Testis (tissue), 3 donors: ENCODE measurements around the gene TBKBP1. TPM values are rescaled to one million over a fixed set of nuclear protein-coding genes. Genes with fewer than 3 reads are reported as not detected.

ENCODE experiments used
- DNase-seq: peaks from one replicate; pipeline ENCODE4 v3.0.0-alpha.2; 2019
- H3K27ac ChIP-seq, 2 donors: fragments of 200-600 bp; sonication (generic); one replicate each; pipeline ENCODE4 v1.5.1; 2019
- H3K27me3 ChIP-seq: fragments of 200-600 bp; sonication (generic); one replicate; pipeline ENCODE4 v1.5.1; 2019
- H3K36me3 ChIP-seq: fragments of 200-600 bp; sonication (generic); one replicate; pipeline ENCODE4 v1.5.1; 2017; ENCODE audit warnings: low read depth; ENCODE audit errors: missing control alignments
- H3K4me1 ChIP-seq: fragments of 200-600 bp; sonication (generic); one replicate; pipeline ENCODE4 v1.5.1; 2019
- H3K4me3 ChIP-seq, 2 donors: fragments of 200-600 bp; sonication (generic); one replicate each; pipeline ENCODE4 v1.5.1; 2017 to 2019
- H3K9me3 ChIP-seq: fragments of 200-600 bp; sonication (generic); one replicate; pipeline ENCODE4 v1.5.1; 2017
- POLR2A ChIP-seq: fragments of 450-650 bp; IDR thresholded peaks from one replicate; pipeline ENCODE4 v1.6.1; 2017; ENCODE audit warnings: antibody characterized with exemption, mild to moderate bottlenecking, moderate library complexity
- WGBS, 2 donors: methylation state at CpG; one replicate each; pipeline ENCODE4 v1.1.5; 2018; 5-methylcytosine and 5-hydroxymethylcytosine counted together
- intact Hi-C: fragments of 100-400 bp; cut with DNase I; formaldehyde crosslinking; loops from one replicate; pipeline ENCODE4 v1.15.1; 2023; ENCODE audit warnings: low total_unique reads
- polyA plus RNA-seq: library from polyadenylated mRNA; stranded (reverse); fragments of 350-450 nt; fragmentation: Illumina TruSeq; extraction: RNeasy Lipid Tissue Mini Kit (QIAGEN cat#74804); gene quantifications from one replicate; pipeline ENCODE4 v1.2.3, GENCODE V29; 2014; ENCODE audit warnings: low read depth, low replicate concordance; ENCODE audit not compliant: insufficient read depth
- total RNA-seq, 2 donors: library from RNA; depleted of rRNA; stranded (reverse); fragments of >200 nt; gene quantifications; one replicate each; pipeline ENCODE4 v1.2.3, GENCODE V29; 2016
- TF ChIP-seq, protein P1 (sequence below), 3 experiments: fragments of 450-650 bp in 2 of 3; fragments of 200-600 bp in 1 of 3; sonication (generic) in 1 of 3; IDR thresholded peaks; one replicate each; pipeline ENCODE4 v1.5.1; 2016 to 2019; ENCODE audit warnings: antibody characterized with exemption in 3 of 3, mild to moderate bottlenecking in 2 of 3, moderate library complexity in 1 of 3

TBKBP1 gene
- total and polyA plus RNA-seq, 3 donors from 2014 or later: 21.9 to 23.3 (median 23.3) TPM

- Histone ChIP-seq H3K9me3 (no peaks in the 10 kb centered on the region), H3K4me3 (no peak overlapping the region), H3K4me1 (no peaks in the 10 kb centered on the region), H3K36me3 (no peaks in the 10 kb centered on the region), H3K27ac (no peak overlapping the region), H3K27me3 (no peaks in the 10 kb centered on the region)
- TF ChIP-seq POLR2A: no peak
- TF ChIP-seq, protein P1, sequence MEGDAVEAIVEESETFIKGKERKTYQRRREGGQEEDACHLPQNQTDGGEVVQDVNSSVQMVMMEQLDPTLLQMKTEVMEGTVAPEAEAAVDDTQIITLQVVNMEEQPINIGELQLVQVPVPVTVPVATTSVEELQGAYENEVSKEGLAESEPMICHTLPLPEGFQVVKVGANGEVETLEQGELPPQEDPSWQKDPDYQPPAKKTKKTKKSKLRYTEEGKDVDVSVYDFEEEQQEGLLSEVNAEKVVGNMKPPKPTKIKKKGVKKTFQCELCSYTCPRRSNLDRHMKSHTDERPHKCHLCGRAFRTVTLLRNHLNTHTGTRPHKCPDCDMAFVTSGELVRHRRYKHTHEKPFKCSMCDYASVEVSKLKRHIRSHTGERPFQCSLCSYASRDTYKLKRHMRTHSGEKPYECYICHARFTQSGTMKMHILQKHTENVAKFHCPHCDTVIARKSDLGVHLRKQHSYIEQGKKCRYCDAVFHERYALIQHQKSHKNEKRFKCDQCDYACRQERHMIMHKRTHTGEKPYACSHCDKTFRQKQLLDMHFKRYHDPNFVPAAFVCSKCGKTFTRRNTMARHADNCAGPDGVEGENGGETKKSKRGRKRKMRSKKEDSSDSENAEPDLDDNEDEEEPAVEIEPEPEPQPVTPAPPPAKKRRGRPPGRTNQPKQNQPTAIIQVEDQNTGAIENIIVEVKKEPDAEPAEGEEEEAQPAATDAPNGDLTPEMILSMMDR (IDR thresholded peaks at IDR 0.05): no peak
- intact Hi-C loops: no loop called here
- no peak for DNase-seq
- 36 to 53% methylated on average over 4 to 9 of the region's 9 CpGs for WGBS, 2 donors
These were observed 24.1 kb downstream of the TBKBP1 start for GRCh38 chr17:47717979-47718621.

- 60 to 66% methylated on average over 8 of the region's 8 CpGs for WGBS, 2 donors
- H3K27ac ChIP-seq: no peak overlapping the region
- no peaks in the 10 kb centered on the region for H3K9me3 ChIP-seq
- H3K27me3 ChIP-seq: no peaks in the 10 kb centered on the region
- TF ChIP-seq, protein P1 (IDR thresholded peaks at IDR 0.05): no peak
- no peak for TF ChIP-seq POLR2A
- H3K4me1 ChIP-seq: no peaks in the 10 kb centered on the region
- no peaks in the 10 kb centered on the region for H3K36me3 ChIP-seq
- no peak for DNase-seq
- intact Hi-C loops: no loop called here
- no peak overlapping the region for H3K4me3 ChIP-seq
These were observed 24.9 kb downstream of the TBKBP1 start for GRCh38 chr17:47718634-47719405.

DNA sequence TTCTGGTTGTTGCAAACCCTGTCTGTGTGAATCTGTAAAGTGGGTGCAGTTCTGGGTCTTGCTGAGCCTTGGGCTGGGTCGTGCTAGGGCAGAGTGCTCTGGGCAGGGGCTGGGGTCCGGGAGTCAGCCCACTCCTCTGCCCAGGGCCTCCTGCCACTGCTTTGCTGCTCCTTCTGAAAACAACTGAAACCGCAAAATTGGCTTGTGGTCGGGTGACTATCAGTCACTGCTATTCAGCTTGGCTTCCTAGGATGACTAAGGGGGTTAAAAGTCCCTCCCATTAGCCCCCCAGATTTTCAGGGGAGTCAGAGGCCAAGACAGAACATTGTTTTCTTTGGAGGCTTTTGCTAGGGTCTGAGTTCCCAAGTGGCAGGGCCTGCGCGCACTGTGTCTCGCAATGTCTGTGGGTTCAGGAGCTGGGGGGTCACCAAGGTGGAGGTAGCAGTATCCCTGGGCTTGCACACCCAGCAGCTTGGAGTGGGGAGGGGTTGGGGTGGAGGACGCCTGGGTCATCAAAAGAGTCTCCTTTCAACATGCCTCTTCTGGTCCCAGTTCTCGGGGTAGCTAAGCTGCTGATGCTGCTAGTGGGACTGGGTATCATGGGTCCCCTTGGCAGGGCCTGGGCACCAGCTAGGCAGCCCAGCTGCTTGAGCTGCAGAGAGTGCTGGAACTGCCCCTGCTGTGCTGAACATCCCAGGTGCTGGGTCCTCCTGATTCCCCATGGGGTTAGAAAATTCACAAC lies 25.6 kb downstream of the TBKBP1 start:
- H3K4me1 ChIP-seq: no peaks in the 10 kb centered on the region
- intact Hi-C loops: no loop called here
- H3K4me3 ChIP-seq: no peak overlapping the region
- no peaks in the 10 kb centered on the region for H3K9me3 ChIP-seq
- DNase-seq: no peak
- no peak overlapping the region for H3K27ac ChIP-seq
- WGBS, 2 donors: 72 to 75% methylated on average over 4 to 9 of the region's 9 CpGs
- H3K36me3 ChIP-seq: no peaks in the 10 kb centered on the region
- TF ChIP-seq, protein P1 (IDR thresholded peaks at IDR 0.05): no peak
- TF ChIP-seq POLR2A: no peak
- no peaks in the 10 kb centered on the region for H3K27me3 ChIP-seq

GRCh38 chr17:47720196-47720595 lies 26.2 kb downstream of the TBKBP1 start:
- no peaks in the 10 kb centered on the region for H3K36me3 ChIP-seq
- no peak overlapping the region for H3K27ac ChIP-seq
- H3K9me3 ChIP-seq: no peaks in the 10 kb centered on the region
- H3K4me1 ChIP-seq: no peaks in the 10 kb centered on the region
- H3K4me3 ChIP-seq: no peak overlapping the region
- intact Hi-C loops: no loop called here
- no peaks in the 10 kb centered on the region for H3K27me3 ChIP-seq
- WGBS, 2 donors: 59% methylated on average over 11 of the region's 11 CpGs
- DNase-seq: no peak
- no peak for TF ChIP-seq POLR2A
- TF ChIP-seq, protein P1 (IDR thresholded peaks at IDR 0.05): no peak
